Liver (tissue), 9 donors: ENCODE data around the gene LAMTOR2. TPM values are rescaled to one million over a fixed set of nuclear protein-coding genes. Genes with fewer than 3 reads are reported as not detected.

ENCODE experiments used
- DNase-seq: peaks from one replicate; pipeline ENCODE4 v3.0.0-alpha.2; 2017; ENCODE audit warnings: low spot score
- H3K27ac ChIP-seq, 2 donors: one replicate each; pipeline ENCODE4 v1.7.0; 2013; ENCODE audit warnings: inconsistent platforms in 2 of 2, low read length in 2 of 2, control low read depth in 1 of 2, low read depth in 1 of 2, mild to moderate bottlenecking in 1 of 2
- H3K27me3 ChIP-seq, 4 donors: one replicate each; pipeline versions ENCODE4 v1.6.1 to v1.7.0; 2013; ENCODE audit warnings: low read length in 3 of 4, inconsistent platforms in 1 of 4, mild to moderate bottlenecking in 1 of 4, moderate library complexity in 1 of 4; ENCODE audit not compliant: control insufficient read depth in 4 of 4, insufficient read depth in 4 of 4
- H3K36me3 ChIP-seq, 4 donors: one replicate each; pipeline versions ENCODE4 v1.6.1 to v1.7.0; 2013; ENCODE audit warnings: low read length in 3 of 4, mild to moderate bottlenecking in 3 of 4, low read depth in 1 of 4, moderate library complexity in 1 of 4; ENCODE audit not compliant: control insufficient read depth in 4 of 4, insufficient read depth in 3 of 4
- H3K4me1 ChIP-seq, 4 donors: one replicate each; pipeline versions ENCODE4 v1.6.1 to v1.7.0; 2013; ENCODE audit warnings: low read length in 3 of 4, mild to moderate bottlenecking in 3 of 4, moderate library complexity in 1 of 4; ENCODE audit not compliant: control insufficient read depth in 4 of 4, insufficient read depth in 4 of 4
- H3K4me3 ChIP-seq, 3 donors: one replicate each; pipeline versions ENCODE4 v1.6.1 to v1.7.0; 2013; ENCODE audit warnings: low read length in 3 of 3, control low read depth in 1 of 3, low read depth in 1 of 3, mild to moderate bottlenecking in 1 of 3
- H3K9ac ChIP-seq, 2 donors: one replicate each; pipeline ENCODE4 v1.7.0; 2013; ENCODE audit warnings: low read length in 2 of 2, mild to moderate bottlenecking in 2 of 2, moderate library complexity in 2 of 2, control low read depth in 1 of 2, low read depth in 1 of 2
- H3K9me3 ChIP-seq, 4 donors: one replicate each; pipeline versions ENCODE4 v1.6.1 to v1.7.0; 2013; ENCODE audit warnings: low read length in 3 of 4; ENCODE audit not compliant: control insufficient read depth in 4 of 4
- ATF3 ChIP-seq: IDR thresholded peaks from 2 replicates; pipeline ENCODE4 v1.6.1; 2016; ENCODE audit warnings: antibody characterized with exemption
- EGR1 ChIP-seq, 2 donors: IDR thresholded peaks; 2 replicates each; pipeline ENCODE4 v1.6.1; 2016 to 2018; ENCODE audit warnings: antibody characterized with exemption in 2 of 2, low read depth in 2 of 2
- FOXA1 ChIP-seq: IDR thresholded peaks from 2 replicates; pipeline ENCODE4 v1.6.1; 2016; ENCODE audit warnings: antibody characterized with exemption
- FOXA2 ChIP-seq: IDR thresholded peaks from 2 replicates; pipeline ENCODE4 v1.6.1; 2016; ENCODE audit warnings: antibody characterized with exemption
- GABPA ChIP-seq, 2 donors: IDR thresholded peaks in 1 of 2; conservative IDR thresholded peaks in 1 of 2; 2 replicates each; pipeline ENCODE4 v1.6.1; 2016; ENCODE audit warnings: antibody characterized with exemption in 2 of 2, mild to moderate bottlenecking in 1 of 2, moderate library complexity in 1 of 2
- HNF4A ChIP-seq, 2 donors: conservative IDR thresholded peaks; 2 replicates each; pipeline ENCODE4 v1.6.1; 2016; ENCODE audit warnings: antibody characterized with exemption in 2 of 2, mild to moderate bottlenecking in 2 of 2
- HNF4G ChIP-seq: IDR thresholded peaks from 2 replicates; pipeline ENCODE4 v1.6.1; 2016; ENCODE audit warnings: antibody characterized with exemption
- JUND ChIP-seq, 2 donors: IDR thresholded peaks; 2 replicates each; pipeline ENCODE4 v1.6.1; 2016; ENCODE audit warnings: antibody characterized with exemption in 2 of 2
- MAX ChIP-seq: IDR thresholded peaks from 2 replicates; pipeline ENCODE4 v1.6.1; 2016; ENCODE audit warnings: antibody characterized with exemption
- RAD21 ChIP-seq, 2 donors: IDR thresholded peaks; 2 replicates each; pipeline ENCODE4 v1.6.1; 2016; ENCODE audit warnings: antibody characterized with exemption in 2 of 2, mild to moderate bottlenecking in 2 of 2
- REST ChIP-seq: IDR thresholded peaks from 2 replicates; pipeline ENCODE4 v1.6.1; 2016; ENCODE audit warnings: antibody characterized with exemption, mild to moderate bottlenecking
- RXRA ChIP-seq, 2 donors: IDR thresholded peaks; 2 replicates each; pipeline ENCODE4 v1.6.1; 2017 to 2018; ENCODE audit warnings: antibody characterized with exemption in 2 of 2, mild to moderate bottlenecking in 1 of 2
- SP1 ChIP-seq: IDR thresholded peaks from 2 replicates; pipeline ENCODE4 v1.6.1; 2018; ENCODE audit warnings: antibody characterized with exemption, mild to moderate bottlenecking
- TAF1 ChIP-seq: conservative IDR thresholded peaks from 2 replicates; pipeline ENCODE4 v1.6.1; 2016; ENCODE audit warnings: antibody characterized with exemption, mild to moderate bottlenecking
- YY1 ChIP-seq: IDR thresholded peaks from 2 replicates; pipeline ENCODE4 v1.6.1; 2016; ENCODE audit warnings: antibody characterized with exemption, mild to moderate bottlenecking
- ZBTB33 ChIP-seq: IDR thresholded peaks from 2 replicates; pipeline ENCODE4 v1.6.1; 2016; ENCODE audit warnings: antibody characterized with exemption
- WGBS: extraction: QIAGEN DNeasy Blood & Tissue Kit; methylation state at CpG from one replicate; pipeline ENCODE4 v1.1.7; 2013; 5-methylcytosine and 5-hydroxymethylcytosine counted together
- polyA plus RNA-seq, 2 donors: library from polyadenylated mRNA; stranded (reverse) in 1 of 2; unstranded in 1 of 2; fragments of 200-250 nt in 1 of 2; fragments of >200 nt in 1 of 2; fragmentation: Nextera tagmentation in 1 of 2; extraction: Ambion mirVana in 1 of 2; gene quantifications; one replicate each; pipeline versions ENCODE4 v1.2.1 to v1.2.3, GENCODE V29; 2013 to 2015
- total RNA-seq, 2 donors: library from RNA; depleted of rRNA; stranded (reverse); fragments of >200 nt; gene quantifications; one replicate each; pipeline ENCODE4 v1.2.3, GENCODE V29; 2014
- donor health status: healthy.
- donor health status: healthy.
- donor health status: healthy.
- donor health status: healthy.
- donor health status: healthy.

The LAMTOR2 gene
- total and polyA plus RNA-seq, 4 donors, result 30.4 to 152 (median 79.0) TPM

GRCh38 chr1:156012051-156012817 is 42.3 kb upstream of the LAMTOR2 start:
- H3K4me3 ChIP-seq, result no peak overlapping the region
- TF ChIP-seq RXRA (IDR thresholded peaks at IDR 0.05) (no peak), REST (no peak), GABPA (IDR thresholded peaks at IDR 0.05 in 1 of 2, conservative IDR thresholded peaks at IDR 0.05 in 1 of 2) (no peak), RAD21 (IDR thresholded peaks at IDR 0.05) (no peak), JUND (IDR thresholded peaks at IDR 0.05) (no peak), YY1 (no peak), EGR1 (IDR thresholded peaks at IDR 0.05; ENCODE audit: low read depth in 2 of 2) (no peak), FOXA2 (no peak)
- H3K9me3 ChIP-seq, result no peaks in the 10 kb centered on the region
- no peaks in the 10 kb centered on the region for H3K4me1 ChIP-seq
- H3K9ac ChIP-seq, result no peak overlapping the region
- no peak overlapping the region for H3K27ac ChIP-seq
- 92% methylated on average over 4 of the region's 4 CpGs for WGBS
- DNase-seq, result no peak
- no peaks in the 10 kb centered on the region for H3K27me3 ChIP-seq
- H3K36me3 ChIP-seq, result peaks cover 38 to 72% (median 59%) of the 10 kb centered on the region in 4 donors

- H3K27me3 ChIP-seq, result no peaks in the 10 kb centered on the region
- H3K9ac ChIP-seq, result no peak overlapping the region
- H3K4me3 ChIP-seq, result no peak overlapping the region
- peaks cover 0 to 7% (median 4%) of the 10 kb centered on the region in 4 donors for H3K4me1 ChIP-seq
- H3K9me3 ChIP-seq, result no peaks in the 10 kb centered on the region
- DNase-seq, result no peak
- no peak for TF ChIP-seq JUND (IDR thresholded peaks at IDR 0.05)
- no peak for TF ChIP-seq RXRA (IDR thresholded peaks at IDR 0.05)
- TF ChIP-seq EGR1 (IDR thresholded peaks at IDR 0.05; ENCODE audit: low read depth in 2 of 2), result no peak
- no peak for TF ChIP-seq SP1
- no peak for TF ChIP-seq TAF1
- TF ChIP-seq HNF4G, result no peak
- TF ChIP-seq GABPA (IDR thresholded peaks at IDR 0.05 in 1 of 2, conservative IDR thresholded peaks at IDR 0.05 in 1 of 2), result no peak
- TF ChIP-seq HNF4A (conservative IDR thresholded peaks at IDR 0.05), result no peak
- TF ChIP-seq MAX, result no peak
- no peak for TF ChIP-seq RAD21 (IDR thresholded peaks at IDR 0.05)
- no peak for TF ChIP-seq FOXA1
- no peak for TF ChIP-seq ATF3
- no peak for TF ChIP-seq FOXA2
- no peak for TF ChIP-seq REST
- no peak for TF ChIP-seq ZBTB33
- peaks cover 35 to 66% (median 52%) of the 10 kb centered on the region in 4 donors for H3K36me3 ChIP-seq
- WGBS, result 94% methylated on average over 7 of the region's 7 CpGs
- no peak overlapping the region for H3K27ac ChIP-seq
Observed at GRCh38 chr1:156014829-156015228, 39.8 kb upstream of the LAMTOR2 start.
